Stimulated activated naive CD4-positive, alpha-beta T cell treated with Interleukin-2 at 50 U/mL for 16 hours (primary cell): ENCODE data around the gene MYG1.
A peak's percentile ranks its signal among the peaks of the same experiment; 100 is the strongest.
"Not testable (repeated sequence)": the region's sequence is repeated elsewhere in the genome, so short reads cannot be mapped to it uniquely, and the experiment has no call there.

Source experiments
- DNase-seq: peaks from one replicate; lab custom pipeline; 2025; lab: John Stamatoyannopoulos, UW

MYG1 gene

GRCh38 chr12:53286448-53286847 is 13.0 kb upstream of the MYG1 start:
- DNase-seq: no peak

DNA sequence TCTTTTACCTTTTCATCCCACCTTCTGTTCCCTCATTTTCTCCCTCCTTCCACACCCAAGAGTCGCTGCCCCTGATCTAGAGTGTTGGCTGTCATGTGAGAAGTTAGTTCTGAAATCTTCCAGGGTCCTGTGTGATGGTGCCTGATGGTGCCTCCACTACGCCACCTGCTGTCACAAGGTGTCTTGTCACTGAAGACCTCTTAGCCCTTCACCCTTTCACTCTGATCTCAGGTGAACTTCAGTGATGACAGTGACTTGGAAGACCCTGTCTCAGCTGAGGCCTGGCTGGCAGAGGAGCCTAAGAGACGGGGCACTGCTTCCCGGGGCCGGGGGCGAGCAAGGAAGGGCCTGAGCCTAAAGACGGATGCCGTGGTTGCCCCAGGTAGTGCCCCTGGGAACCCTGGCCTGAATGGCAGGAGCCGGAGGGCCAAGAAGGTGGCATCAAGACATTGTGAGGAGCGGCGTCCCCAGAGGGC is 11.7 kb upstream of the MYG1 start:
- peak; percentile 59 for DNase-seq

GRCh38 chr12:53288322-53288721 is 11.2 kb upstream of the MYG1 start:
- DNase-seq: no peak

DNA sequence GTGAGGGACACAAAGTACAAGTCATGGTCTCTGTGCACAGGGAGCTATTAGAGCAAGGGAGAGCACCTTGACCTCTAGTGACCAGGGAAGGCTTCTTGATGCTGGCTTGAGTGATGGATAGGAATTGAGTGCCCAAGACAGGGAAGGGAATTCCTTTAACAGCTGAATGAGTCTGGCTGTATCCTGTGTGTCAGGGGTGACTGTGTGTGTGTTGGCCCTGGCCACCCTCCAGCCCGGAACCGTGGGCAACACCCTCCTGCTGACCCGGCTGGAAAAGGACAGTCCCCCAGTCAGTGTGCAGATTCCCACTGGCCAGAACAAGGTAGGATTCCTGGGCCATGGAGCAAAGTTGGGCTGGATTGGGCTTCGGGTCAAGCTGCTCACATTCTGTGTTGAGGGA is 9.6 kb upstream of the MYG1 start:
- DNase-seq: no peak

DNA sequence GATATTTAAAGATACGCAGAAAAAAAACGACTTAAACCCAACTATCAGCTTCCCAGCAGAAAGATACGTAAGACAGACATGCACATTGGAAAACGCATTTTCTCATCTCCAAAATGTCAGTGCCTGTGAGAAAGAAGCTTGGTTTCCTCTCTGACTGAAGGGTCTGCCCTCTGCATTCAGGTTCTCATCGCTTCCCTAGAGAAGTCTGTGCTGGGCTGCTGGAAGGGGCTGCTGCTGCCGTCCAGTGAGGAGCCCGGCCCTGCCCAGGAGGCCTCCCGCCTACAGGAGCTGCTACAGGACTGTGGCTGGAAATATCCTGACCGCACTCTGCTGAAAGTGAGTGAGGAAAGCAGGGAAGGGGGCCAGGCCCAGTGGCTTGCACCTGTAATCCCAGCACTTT is 8.8 kb upstream of the MYG1 start:
- no peak for DNase-seq

- DNase-seq: no peak
Measured at GRCh38 chr12:53292426-53292825, 7.1 kb upstream of the MYG1 start.

GRCh38 chr12:53295070-53295890 is 4.2 kb upstream of the MYG1 start, which contains the start of gene PFDN5:
Gene PFDN5, plus strand, starts transcription at chr12:53295542. Its CDS starts 26 bp downstream, at chr12:53295568.
- DNase-seq: peak; percentile 81

- DNase-seq: no peak
Measured at GRCh38 chr12:53295891-53296219, 3.6 kb upstream of the MYG1 start.

- DNase-seq: not testable (repeated sequence)
Measured at GRCh38 chr12:53297106-53297505, 2.4 kb upstream of the MYG1 start.

DNA sequence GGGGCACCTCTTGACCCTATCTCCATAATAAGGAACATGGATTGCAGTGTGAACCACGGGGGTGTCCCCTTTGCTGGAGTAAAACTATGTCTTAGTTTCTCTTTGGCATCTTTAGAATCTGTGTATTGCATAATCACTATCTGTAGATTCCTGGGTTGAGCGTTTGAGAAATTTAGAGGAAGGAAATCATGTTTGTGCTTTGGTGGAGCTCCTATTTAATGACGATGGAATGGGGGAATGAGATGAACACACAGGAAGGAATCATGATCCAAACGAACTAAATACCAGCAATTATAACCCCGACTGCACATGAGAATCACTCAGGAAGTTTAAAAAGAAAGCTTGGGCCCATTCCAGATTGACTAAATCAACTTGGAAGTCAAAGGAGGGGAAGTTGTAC is 1.3 kb upstream of the MYG1 start:
- DNase-seq: no peak

DNA sequence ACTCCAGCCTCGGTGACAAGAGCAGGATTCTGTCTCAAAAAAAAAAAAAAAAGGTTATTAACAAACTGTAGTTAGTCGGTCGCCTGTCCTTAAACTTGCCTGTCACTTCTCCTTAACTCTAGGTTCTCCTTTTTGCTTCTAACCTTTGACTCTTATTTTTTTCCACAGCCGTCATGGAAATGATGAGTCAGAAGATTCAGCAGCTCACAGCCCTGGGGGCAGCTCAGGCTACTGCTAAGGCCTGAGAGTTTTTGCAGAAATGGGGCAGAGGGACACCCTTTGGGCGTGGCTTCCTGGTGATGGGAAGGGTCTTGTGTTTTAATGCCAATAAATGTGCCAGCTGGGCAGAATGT is 418 bp upstream of the MYG1 start:
- no peak for DNase-seq

DNA sequence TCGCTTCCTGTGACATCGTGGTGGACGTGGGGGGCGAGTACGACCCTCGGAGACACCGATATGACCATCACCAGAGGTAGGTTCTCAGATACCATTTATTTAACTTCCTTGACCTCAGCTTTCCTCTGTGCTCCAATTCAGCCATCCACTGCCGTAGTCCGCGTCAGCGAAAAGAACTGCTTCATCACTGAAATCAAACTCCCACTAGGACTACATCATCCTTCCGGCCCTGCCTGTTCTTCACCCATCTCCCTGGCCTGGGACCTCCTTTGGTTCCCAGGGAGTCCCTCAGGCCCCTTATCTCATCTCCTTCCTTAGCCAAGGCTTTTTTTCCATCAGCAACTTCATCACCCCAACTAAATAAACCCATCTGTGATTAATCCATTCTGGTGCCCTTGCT is 692 bp downstream of the MYG1 start:
- DNase-seq: peak; percentile 21

GRCh38 chr12:53302903-53303302 is 3.4 kb downstream of the MYG1 start:
- no peak for DNase-seq

- DNase-seq: no peak
Measured at GRCh38 chr12:53306826-53307225, 7.3 kb downstream of the MYG1 start.

DNA sequence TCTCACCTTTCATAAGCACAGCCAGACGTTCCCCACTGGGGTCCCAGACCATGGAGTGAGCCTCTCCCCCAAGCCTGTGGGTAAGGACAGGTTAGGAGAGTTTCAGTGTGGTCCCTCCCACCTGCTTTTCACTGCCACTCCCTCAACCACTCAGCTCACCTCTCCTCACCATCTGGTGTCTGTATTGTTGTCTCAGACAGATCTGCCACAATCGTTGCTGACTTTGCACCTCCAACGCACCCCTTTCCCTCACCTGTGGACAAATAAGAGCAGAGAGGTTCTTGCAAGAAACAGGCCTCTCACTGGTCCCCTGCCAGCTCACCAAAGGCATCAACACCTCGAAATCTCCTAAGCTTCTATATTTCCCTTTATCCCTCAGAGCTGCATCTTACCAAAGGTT is 8.8 kb downstream of the MYG1 start:
- no peak for DNase-seq

DNA sequence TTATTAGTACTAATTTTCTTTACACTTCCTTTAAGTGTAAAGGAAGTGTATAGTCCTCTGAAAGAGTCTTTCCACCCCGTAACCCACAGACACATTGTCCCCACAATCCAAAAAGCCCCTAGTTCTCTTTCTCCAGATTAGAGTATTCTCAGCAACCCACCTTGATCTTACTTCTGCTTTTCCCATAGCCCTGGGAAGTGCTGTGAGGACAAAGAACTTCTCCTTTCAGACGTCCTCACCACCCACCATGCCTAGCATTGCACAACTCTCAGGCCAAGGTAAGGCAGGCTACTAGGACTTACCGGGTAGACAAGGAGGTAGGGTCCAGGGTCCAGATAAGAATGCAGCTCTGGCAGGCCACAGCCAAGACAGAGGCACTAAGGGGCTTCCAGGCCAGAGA is 14.5 kb downstream of the MYG1 start:
- no peak for DNase-seq

DNA sequence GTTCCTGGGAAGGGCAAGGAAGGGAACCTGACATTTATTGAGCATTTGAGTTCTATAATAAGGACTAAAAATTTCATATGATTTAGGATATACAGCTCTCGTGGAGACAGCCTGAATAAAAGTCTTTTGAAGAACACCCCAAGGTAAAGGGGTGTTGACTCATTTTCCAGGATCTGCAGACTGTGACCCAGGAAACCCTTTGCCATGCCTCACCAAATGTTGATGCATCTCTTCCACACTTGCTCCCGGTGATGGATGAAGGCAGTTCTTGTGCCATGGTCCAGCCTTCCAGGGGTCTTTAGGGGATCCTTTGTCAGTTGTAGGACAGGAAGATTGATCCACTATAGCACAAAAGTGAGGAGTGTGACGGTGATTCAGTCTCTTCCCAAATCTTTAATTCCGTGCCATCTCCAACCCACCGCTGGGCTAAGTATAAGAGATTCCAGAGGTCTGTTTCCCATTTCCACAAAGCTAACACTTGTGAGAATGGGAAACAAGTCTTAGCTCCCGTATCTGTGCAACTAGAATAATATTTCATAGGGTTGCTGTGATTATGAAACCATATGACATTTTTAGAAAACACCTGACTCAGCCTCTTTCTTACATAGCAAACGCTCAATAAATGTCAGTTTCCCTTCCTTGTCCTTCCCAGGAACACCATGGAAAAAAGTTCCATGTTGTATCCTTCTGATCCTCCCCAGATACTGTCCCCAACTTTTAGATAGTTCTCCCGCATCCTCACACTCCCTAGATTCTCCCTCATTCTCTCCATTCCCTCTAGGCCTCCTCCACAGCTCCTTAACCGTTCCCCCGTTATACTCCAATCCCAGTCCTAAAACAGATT is 21.1 kb downstream of the MYG1 start:
- DNase-seq: no peak

DNA sequence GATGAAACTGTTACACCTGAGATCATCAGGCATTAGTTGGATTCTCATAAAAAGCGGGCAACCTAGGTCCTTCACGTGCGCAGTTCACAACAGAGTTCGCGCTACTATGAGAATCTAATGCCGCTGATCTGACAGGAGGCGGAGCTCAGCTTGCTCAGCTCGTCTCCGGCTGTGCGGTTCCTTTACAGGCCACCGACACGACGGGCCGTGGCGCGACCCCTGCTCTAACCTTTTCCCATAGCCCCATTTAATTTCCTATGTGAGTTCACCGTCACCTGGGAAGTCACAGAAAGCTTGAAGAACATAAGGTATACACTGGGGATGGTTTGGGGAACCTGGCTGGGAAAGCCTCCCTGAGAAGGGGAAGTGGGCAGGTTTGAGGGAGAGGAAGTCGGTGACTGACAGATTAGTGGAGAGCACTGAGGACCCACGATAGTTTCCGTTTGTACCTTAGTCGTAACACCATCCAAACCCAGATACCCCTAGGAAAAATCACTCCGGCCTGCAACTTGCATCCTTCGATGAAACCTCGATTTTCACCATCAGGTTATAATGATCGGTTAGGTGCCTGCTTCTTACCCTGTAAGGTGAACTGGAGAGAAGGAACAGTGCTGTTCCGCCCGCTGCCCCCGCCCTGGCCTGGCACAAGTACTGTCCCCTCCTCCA is 24.8 kb downstream of the MYG1 start:
- DNase-seq: peak; percentile 51

DNA sequence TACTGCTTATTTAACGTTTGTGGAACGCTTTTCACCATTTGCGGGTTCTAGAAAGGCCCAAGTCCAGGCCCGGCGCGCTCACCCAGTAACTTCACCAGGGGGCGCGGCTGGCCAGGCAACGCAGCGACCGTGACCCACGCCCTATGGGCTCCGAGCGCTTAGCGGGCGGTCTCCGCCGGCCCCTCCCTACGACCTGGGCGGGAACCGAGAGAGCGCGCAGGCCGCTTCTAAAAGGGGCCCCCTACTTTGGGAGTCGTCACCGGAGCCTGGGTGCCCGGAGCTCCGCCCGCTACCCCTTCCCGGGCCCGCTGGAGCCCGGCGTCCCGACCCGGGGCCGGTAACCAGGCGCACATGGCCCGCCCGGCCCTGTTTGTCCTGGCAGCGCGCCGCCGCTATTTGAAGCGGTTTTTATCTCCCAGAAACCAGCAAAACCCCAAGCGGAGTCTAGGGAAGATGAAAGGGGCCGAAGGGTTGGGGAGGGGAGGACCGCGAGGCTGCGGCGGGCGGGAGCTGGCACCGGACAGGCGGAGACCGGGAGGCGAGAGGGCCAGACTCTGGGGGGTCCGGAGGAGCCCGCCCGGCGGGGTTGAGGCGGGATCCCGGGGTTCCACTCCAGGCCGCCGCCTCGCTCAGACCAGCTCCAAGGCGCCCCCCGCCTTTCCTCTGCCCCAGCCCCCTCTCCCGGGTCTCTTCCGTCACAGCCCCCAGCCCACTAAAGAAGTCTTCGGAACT is 25.4 kb downstream of the MYG1 start:
- DNase-seq: peak; percentile 88

DNA sequence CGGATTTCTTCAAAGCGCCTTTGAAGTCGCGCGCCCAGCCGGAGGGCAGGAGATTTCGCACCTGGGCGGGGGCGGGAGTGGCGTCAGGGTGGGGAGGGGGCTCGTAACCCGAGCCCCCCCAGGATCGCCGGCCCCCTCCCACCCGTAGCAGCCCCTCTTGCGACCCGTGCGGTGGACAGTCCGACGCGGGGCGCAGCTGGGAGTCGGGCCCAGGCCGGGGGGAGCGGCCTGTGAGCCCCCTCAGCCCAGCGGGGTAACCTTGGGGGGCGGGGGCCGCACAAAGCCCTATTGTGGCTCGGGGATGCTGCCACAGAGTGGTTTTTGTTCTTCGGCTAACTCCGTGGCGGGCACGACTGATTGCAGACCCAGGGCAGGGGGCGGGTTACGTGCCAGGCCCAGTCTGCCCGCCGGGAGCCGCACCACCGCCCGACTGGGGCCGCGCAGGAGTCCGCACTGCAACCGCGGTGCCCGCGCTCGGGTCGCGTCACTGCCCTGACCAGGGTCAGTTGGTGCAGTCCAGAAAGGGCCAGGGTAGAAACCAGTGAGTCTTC is 26.1 kb downstream of the MYG1 start:
- peak; percentile 8 for DNase-seq

DNA sequence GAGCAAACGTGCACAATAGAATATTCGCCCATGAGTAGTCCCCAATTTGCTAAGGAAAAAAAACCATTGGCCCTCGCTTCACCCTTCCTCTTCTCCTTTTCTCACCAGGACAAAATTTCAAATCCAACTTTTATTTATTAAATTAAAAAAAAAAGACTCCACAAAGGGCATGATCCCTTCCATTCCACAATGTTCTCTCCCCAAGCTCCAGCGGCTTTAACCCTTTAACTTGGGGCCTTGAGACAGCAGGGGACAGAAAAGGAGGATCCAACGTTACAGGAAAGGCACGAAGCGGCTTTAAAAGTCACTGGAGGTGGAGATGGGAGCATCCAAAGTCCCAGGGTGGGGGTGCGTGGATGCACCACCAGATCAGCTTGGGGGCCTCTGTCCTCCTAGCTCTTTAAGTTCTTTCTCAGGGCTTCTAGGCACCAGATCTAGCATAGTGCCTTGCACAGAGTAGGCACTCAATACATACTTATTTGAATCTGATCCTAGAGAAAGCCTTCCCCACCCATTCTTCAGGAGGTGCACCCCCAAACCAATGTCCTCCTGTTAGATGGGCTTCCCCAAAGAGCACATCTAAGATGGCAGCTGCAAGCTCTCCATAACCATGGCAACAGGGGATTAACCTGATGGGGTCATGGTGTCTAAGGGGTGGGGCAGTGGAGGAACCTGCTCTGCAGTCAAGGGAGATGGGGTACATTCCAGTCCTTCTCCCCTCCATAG is 27.1 kb downstream of the MYG1 start:
- DNase-seq: no peak
